Calu3 (cell line): ENCODE results near the gene TMEM30A. TPM values are rescaled to one million over a fixed set of nuclear protein-coding genes. Genes with fewer than 3 reads are reported as not detected.

Experiments
- BruUV-seq: library from RNA; stranded (reverse); fragments of 400-500 nt; replicated peaks from 2 replicates; lab custom pipeline; 2021; lab: Mats Ljungman, UMichigan
- CTCF ChIA-PET: fragments of 300-600 bp; sonication (Branson Sonifier 250); formaldehyde crosslinking; loops from one replicate; lab custom pipeline; 2022; ENCODE audit warnings: antibody characterized with exemption; lab: Charles Lee
- DNase-seq: peaks from one replicate; pipeline ENCODE4 v3.0.0; 2022
- H3K27ac Mint-ChIP-seq: one replicate; pipeline ENCODE4 v1.8.0; 2022; ENCODE audit warnings: mixed read lengths; ENCODE audit not compliant: unreplicated experiment
- H3K27me3 Mint-ChIP-seq: one replicate; pipeline ENCODE4 v1.8.0; 2022; ENCODE audit warnings: mixed read lengths; ENCODE audit not compliant: unreplicated experiment
- H3K36me3 Mint-ChIP-seq: one replicate; pipeline ENCODE4 v1.8.0; 2022; ENCODE audit warnings: mild to moderate bottlenecking, moderate library complexity, mixed read lengths; ENCODE audit not compliant: insufficient read depth, unreplicated experiment
- H3K4me1 Mint-ChIP-seq: one replicate; pipeline ENCODE4 v1.8.0; 2022; ENCODE audit warnings: mild to moderate bottlenecking, low read depth, mixed read lengths; ENCODE audit not compliant: unreplicated experiment
- H3K4me3 Mint-ChIP-seq: one replicate; pipeline ENCODE4 v1.8.0; 2022; ENCODE audit warnings: mild to moderate bottlenecking, low read depth, moderate library complexity, mixed read lengths; ENCODE audit not compliant: unreplicated experiment
- H3K9me3 Mint-ChIP-seq: one replicate; pipeline ENCODE4 v1.8.0; 2022; ENCODE audit warnings: low read depth, mixed read lengths; ENCODE audit not compliant: unreplicated experiment
- CTCF ChIP-seq: fragments of 200-600 bp; IDR thresholded peaks from one replicate; pipeline ENCODE4 v1.8.0; 2022; ENCODE audit warnings: antibody characterized with exemption; ENCODE audit not compliant: unreplicated experiment
- intact Hi-C: fragments of 100-400 bp; cut with micrococcal nuclease; formaldehyde crosslinking; loops from one replicate; pipeline ENCODE4 v1.10.0; 2022; ENCODE audit not compliant: unreplicated experiment
- total RNA-seq: library from RNA; stranded (reverse); gene quantifications from 2 replicates; pipeline ENCODE4 v1.2.3, GENCODE V29; 2022

The TMEM30A gene
- total RNA-seq, 1 experiment from 2014 or later = 141 TPM

GRCh38 chr6:75327807-75328206 is 43.2 kb upstream of the TMEM30A start:
- Mint-ChIP-seq H3K36me3 (no peaks in the 10 kb centered on the region), H3K4me1 (no peaks in the 10 kb centered on the region), H3K4me3 (no peak overlapping the region), H3K9me3 (no peaks in the 10 kb centered on the region), H3K27ac (no peak overlapping the region), H3K27me3 (no peaks in the 10 kb centered on the region)
- intact Hi-C loops = no loop called here
- no peak for TF ChIP-seq CTCF
- no peak for DNase-seq
- BruUV-seq = no TSS peak
- CTCF ChIA-PET = no interaction called here

GRCh38 chr6:75326557-75327258 is 42.1 kb upstream of the TMEM30A start:
- CTCF ChIA-PET = interaction anchor here (0.6 to 1.2 kb wide), 4 partner anchors 23 to 86 kb away, joined by 3 to 4 read pairs (median 4); no protein-coding TSS in a partner anchor
- Mint-ChIP-seq H3K4me1 (no peaks in the 10 kb centered on the region), H3K4me3 (no peak overlapping the region), H3K9me3 (no peaks in the 10 kb centered on the region), H3K36me3 (no peaks in the 10 kb centered on the region), H3K27me3 (no peaks in the 10 kb centered on the region), H3K27ac (no peak overlapping the region)
- DNase-seq = no peak
- TF ChIP-seq CTCF = no peak
- BruUV-seq = no TSS peak
- intact Hi-C loops = no loop called here

- Mint-ChIP-seq H3K4me1 (no peaks in the 10 kb centered on the region), H3K36me3 (no peaks in the 10 kb centered on the region), H3K27me3 (peaks cover 14% of the 10 kb centered on the region), H3K27ac (no peak overlapping the region), H3K9me3 (no peaks in the 10 kb centered on the region), H3K4me3 (no peak overlapping the region)
- TF ChIP-seq CTCF = no peak
- CTCF ChIA-PET = interaction anchor here (0.7 kb wide), 1 partner anchor 49 kb away, joined by 3 read pairs; no protein-coding TSS in a partner anchor
- BruUV-seq = no TSS peak
- no peak for DNase-seq
- intact Hi-C loops = no loop called here
Observed at GRCh38 chr6:75318900-75319299, 34.3 kb upstream of the TMEM30A start.

- Mint-ChIP-seq H3K4me3 (no peak overlapping the region), H3K27ac (no peak overlapping the region), H3K9me3 (no peaks in the 10 kb centered on the region), H3K4me1 (no peaks in the 10 kb centered on the region), H3K27me3 (peaks cover 24% of the 10 kb centered on the region), H3K36me3 (no peaks in the 10 kb centered on the region)
- no peak for TF ChIP-seq CTCF
- intact Hi-C loops = no loop called here
- CTCF ChIA-PET = no interaction called here
- DNase-seq = no peak
- BruUV-seq = no TSS peak
Observed at GRCh38 chr6:75317503-75318206, 33.1 kb upstream of the TMEM30A start.
